ENCODE results near the gene NNAT. TPM values are rescaled to one million over a fixed set of nuclear protein-coding genes. Genes with fewer than 3 reads are reported as not detected.
A peak's percentile ranks its signal among the peaks of the same experiment; 100 is the strongest.

Gene NNAT
- total RNA-seq, 2 donors from 2014 or later, result 0.78 to 2.6 TPM

GRCh38 chr20:37524859-37525708 lies 4.0 kb downstream of the NNAT start:
- peak overlapping the region in 1 of 2 donors; percentile 95 for H3K27ac ChIP-seq
- no peak for DNase-seq (ENCODE audit: low spot score)
- H3K4me3 ChIP-seq, result no peak overlapping the region
- no peak for TF ChIP-seq CTCF (IDR thresholded peaks at IDR 0.05)
- H3K27me3 ChIP-seq, result no peaks in the 10 kb centered on the region
- no peaks in the 10 kb centered on the region for H3K36me3 ChIP-seq
- peaks cover 0 to 74% of the 10 kb centered on the region in 2 donors for H3K4me1 ChIP-seq
- H3K9me3 ChIP-seq, result no peaks in the 10 kb centered on the region

- peak overlapping the region; percentile 95 to 96 for H3K27ac ChIP-seq
- DNase-seq (ENCODE audit: low spot score), result no peak
- no peaks in the 10 kb centered on the region for H3K9me3 ChIP-seq
- peak overlapping the region; percentile 97 to 100 for H3K4me3 ChIP-seq
- no peaks in the 10 kb centered on the region for H3K36me3 ChIP-seq
- no peak for TF ChIP-seq CTCF (IDR thresholded peaks at IDR 0.05)
- H3K27me3 ChIP-seq, result no peaks in the 10 kb centered on the region
- peaks cover 0 to 67% of the 10 kb centered on the region in 2 donors for H3K4me1 ChIP-seq
These were observed 4.8 kb downstream of the NNAT start for GRCh38 chr20:37525810-37526209.

GRCh38 chr20:37526238-37526838 lies 5.3 kb downstream of the NNAT start:
- H3K4me1 ChIP-seq, result peaks cover 0 to 61% of the 10 kb centered on the region in 2 donors
- H3K9me3 ChIP-seq, result no peaks in the 10 kb centered on the region
- no peak for TF ChIP-seq CTCF (IDR thresholded peaks at IDR 0.05)
- no peak for DNase-seq (ENCODE audit: low spot score)
- H3K4me3 ChIP-seq, result peak overlapping the region; percentile 97 to 100
- peak overlapping the region; percentile 95 to 96 for H3K27ac ChIP-seq
- no peaks in the 10 kb centered on the region for H3K36me3 ChIP-seq
- no peaks in the 10 kb centered on the region for H3K27me3 ChIP-seq

GRCh38 chr20:37526839-37527637 lies 6.0 kb downstream of the NNAT start:
- Histone ChIP-seq H3K27ac (peak overlapping the region; percentile 95 to 96), H3K27me3 (no peaks in the 10 kb centered on the region), H3K4me3 (peak overlapping the region; percentile 97 to 100), H3K36me3 (no peaks in the 10 kb centered on the region), H3K9me3 (no peaks in the 10 kb centered on the region), H3K4me1 (peaks cover 0 to 54% of the 10 kb centered on the region in 2 donors)
- TF ChIP-seq CTCF (IDR thresholded peaks at IDR 0.05), result no peak
- DNase-seq (ENCODE audit: low spot score), result no peak

GRCh38 chr20:37527638-37528445 lies 6.8 kb downstream of the NNAT start, which contains the start of gene BLCAP:
TSS of gene BLCAP (minus strand) at chr20:37527876. CDS start at chr20:37519174, 8,702 bp downstream.
- Histone ChIP-seq H3K36me3 (no peaks in the 10 kb centered on the region), H3K27ac (peak within 1 kb of the TSS; percentile 95 to 96), H3K9me3 (no peaks in the 10 kb centered on the region), H3K4me1 (peaks cover 0 to 47% of the 10 kb centered on the region in 2 donors), H3K27me3 (no peaks in the 10 kb centered on the region), H3K4me3 (peak within 1 kb of the TSS; percentile 97 to 100)
- no peak for TF ChIP-seq CTCF (IDR thresholded peaks at IDR 0.05)
- peak; percentile 94 for DNase-seq (ENCODE audit: low spot score)

Data from right atrium auricular region (tissue), 2 donors.